HT-29 (cell line): Measurements from ENCODE around the gene ACOT11. TPM values are rescaled to one million over a fixed set of nuclear protein-coding genes. Genes with fewer than 3 reads are reported as not detected.

Experiments
- DNase-seq: peaks from one replicate; pipeline ENCODE4 v3.0.0-alpha.2; 2015; ENCODE audit warnings: low spot score
- total RNA-seq: library from RNA; depleted of rRNA; stranded (reverse); fragments of >200 nt; shearing (Covaris generic); gene quantifications from 2 replicates; pipeline ENCODE4 v1.2.3, GENCODE V29; 2014

The ACOT11 gene
- total RNA-seq, 1 experiment from 2014 or later: 24.4 TPM

DNA sequence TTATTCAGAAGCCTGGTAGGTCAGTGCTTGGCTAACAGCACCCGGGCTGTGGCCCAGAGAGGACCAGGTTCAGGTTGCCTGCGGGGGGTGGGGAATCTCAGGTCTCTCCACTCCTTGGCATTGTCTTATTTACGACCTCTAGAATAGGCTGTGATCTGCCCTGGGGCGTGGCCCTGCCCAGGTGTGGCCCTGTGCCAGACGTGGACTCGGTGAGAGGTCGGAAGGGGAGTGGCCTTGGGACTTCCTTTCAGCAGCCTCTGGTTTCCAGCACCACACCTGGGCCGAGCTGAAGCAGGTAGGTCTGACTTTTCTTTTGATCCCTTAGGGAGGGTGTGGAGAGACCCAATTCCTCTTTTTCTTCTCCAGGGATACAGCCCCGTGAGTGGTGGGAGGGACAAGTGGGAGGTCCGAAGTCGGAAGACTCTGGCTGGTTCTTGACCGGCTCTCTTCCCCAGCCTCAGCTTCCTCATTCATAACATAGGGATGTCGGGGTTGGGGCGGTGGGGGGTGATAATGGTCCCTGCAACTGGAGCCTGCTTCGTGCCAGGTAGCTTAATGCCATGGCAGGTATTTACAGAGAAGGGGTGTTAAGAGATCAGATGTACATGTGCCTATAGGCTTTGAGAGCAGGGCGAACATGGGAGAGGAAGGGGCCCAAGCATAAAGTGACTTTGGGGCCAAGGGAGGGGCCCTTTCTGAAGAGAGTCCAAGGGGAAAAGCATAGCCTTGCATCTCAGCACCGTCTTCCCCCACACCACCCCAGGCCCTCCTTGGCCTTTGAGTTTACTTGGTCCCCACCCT lies 16.5 kb downstream of the ACOT11 start:
- DNase-seq: peak; percentile 94

DNA sequence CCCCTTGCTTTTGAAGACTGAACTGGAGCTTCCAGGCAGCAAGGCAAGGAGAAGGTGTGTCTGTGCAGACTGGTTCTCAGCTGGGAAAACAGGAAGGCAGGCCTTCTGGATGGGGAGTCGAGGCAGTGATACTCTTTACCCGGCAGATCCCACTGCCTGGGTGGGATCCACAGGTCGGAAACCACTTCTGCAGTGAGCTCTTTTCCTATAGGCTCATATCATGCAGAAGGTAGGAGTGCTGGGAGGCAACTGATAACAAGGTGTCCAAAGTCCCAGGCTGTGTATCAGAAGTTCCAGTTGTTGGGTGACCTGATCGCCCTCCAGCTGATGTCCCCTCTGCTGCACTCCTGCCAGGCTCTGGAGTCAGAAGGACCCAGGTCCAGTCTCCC lies 17.1 kb downstream of the ACOT11 start:
- DNase-seq: no peak

DNA sequence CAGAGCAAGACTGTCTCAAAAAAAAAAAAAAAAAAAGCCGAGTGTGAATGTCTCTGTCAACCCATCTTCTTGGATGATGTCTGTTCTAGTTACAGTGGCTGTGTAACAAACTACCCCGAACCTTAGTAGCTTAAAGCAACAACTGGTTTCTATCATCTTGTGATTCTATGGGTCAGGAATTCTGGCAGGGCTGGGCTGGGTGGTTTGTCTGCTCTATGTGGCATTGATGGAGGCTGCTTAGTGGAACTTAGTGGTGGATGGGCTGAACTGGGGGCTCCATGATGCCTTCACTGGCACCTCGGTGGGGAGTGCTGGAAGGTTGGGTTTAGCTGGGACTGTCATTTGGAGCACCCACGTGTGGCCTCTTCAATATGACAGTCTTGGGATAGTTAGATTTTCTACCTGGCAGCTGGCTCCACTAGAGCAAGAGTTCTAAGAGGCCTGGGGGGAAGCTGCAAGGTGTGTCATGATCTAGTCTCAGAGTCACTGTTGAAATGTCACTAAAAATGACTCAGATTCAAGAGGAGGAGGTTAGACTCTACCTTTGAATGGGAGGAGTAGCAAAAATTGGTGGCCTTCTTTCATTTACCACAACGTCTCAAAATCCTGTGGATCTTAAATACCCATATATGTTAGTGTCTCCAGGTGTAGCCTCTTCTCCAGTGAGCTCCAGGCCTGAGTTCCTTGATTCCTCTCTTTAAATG lies 18.6 kb downstream of the ACOT11 start:
- no peak for DNase-seq

GRCh38 chr1:54567961-54568360 lies 19.9 kb downstream of the ACOT11 start:
- no peak for DNase-seq

DNA sequence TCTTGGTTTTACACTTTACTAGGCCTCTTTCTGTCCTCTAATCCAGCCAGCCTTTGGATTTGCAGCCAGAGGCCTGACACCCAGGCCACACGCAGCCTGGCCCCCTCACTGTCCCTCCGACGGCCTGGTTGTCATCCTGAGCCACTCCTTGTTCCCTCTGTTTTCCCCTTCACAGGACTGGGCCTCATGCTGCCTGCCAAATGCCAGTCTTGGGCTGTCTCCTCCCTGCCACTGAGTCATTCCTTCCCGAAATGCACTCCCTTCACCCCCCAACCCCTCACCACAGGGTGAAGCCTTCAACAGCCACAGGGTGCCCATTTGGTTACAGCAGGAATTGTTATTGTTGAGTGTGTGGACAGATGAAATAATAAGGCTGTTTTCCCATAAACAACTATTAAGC lies 21.3 kb downstream of the ACOT11 start:
- DNase-seq: no peak

- no peak for DNase-seq
These were observed 22.1 kb downstream of the ACOT11 start for GRCh38 chr1:54570161-54570560.

GRCh38 chr1:54571326-54571725 lies 23.3 kb downstream of the ACOT11 start:
- no peak for DNase-seq

DNA sequence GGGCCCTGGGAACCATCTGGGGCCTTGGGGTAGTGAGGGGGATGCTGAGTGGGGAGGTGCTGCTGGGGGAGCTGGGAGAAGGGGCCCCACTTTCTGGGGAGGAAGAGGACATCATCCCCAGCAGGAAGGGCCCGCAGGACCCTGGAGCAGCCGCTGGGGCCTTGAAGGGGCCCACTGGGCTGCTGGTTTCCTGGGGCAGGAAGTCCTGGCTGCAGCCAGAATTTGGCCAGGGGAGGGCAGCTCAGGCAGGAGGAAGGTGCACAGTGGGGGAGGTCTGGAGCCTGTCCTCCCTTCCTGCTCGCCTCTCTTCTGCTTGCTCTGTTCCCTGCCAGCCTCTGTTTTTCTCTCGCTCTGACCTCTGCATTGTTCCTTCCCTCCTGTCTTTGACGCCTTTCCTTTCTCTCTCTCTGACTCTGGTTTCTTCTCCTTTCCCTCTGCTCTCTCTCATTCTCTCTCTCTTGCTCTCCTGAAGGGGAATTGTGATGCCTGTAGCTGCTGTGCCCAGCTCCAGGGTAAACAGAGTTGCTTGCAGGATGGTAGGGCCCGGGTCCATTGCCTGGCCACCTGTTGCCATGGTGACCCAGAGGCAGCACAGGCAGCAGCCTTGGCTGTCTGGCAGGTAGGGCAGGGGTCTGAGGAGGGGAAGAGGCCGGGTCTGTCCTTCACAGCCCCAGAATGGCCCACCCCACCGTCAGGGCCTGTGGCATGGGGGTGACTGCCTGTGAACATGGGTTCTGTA lies 23.9 kb downstream of the ACOT11 start:
- no peak for DNase-seq

- DNase-seq: no peak
These were observed 24.5 kb downstream of the ACOT11 start for GRCh38 chr1:54572542-54572850.

GRCh38 chr1:54574158-54574778 lies 26.2 kb downstream of the ACOT11 start:
- DNase-seq: no peak

GRCh38 chr1:54575161-54575560 lies 27.1 kb downstream of the ACOT11 start:
- DNase-seq: no peak

DNA sequence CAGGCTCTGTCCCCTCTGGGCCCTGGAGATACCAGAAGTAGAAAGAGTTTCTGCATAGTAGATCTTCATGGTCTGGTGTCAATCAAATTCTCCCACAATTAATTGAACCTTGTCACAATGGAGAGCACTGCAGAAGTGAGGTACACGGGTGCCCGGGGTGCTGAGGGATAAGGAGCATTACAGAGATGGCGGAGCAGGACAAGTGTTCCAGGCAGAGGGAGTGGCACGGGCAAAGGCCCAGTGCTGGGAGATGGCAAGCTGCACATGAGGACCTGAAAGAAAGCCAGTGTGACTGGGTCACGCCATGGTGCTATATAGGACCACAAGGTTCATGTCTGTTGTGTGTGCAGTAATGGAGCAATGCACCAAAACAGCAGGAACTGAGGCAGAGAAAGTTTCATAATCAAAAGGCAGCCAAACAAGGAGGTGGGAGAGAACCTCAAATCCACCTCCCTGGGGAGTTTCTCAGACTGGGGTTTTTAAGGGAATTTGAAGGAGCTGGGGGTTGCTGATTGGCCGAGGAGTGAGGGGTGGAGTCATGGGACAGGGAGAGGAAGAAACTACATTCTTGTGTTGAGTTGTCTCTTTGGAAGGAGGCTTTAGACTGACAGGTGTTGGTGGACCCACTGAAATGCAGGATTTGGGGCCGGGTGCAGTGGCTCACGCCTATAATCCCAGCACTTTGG lies 27.7 kb downstream of the ACOT11 start:
- no peak for DNase-seq

DNA sequence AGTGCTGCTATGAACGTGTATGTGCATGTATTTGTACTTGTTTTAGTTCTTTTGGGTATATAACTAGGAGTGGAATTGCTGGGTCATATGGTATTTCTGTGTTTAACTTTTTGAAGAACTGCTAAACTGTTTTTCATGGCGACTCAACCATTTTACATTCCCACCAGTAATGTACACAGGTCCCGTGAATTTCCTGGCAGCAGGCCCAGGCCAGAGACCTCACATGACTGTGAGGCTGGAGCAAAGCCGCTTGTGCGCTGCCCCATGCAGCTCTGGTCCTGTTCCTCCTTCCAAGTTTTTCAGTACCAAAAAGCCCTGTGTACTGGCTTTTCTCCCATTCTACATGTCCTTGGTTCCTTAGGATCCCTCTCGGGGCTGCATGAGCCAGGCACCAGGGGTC lies 29.6 kb downstream of the ACOT11 start:
- peak; percentile 13 for DNase-seq

DNA sequence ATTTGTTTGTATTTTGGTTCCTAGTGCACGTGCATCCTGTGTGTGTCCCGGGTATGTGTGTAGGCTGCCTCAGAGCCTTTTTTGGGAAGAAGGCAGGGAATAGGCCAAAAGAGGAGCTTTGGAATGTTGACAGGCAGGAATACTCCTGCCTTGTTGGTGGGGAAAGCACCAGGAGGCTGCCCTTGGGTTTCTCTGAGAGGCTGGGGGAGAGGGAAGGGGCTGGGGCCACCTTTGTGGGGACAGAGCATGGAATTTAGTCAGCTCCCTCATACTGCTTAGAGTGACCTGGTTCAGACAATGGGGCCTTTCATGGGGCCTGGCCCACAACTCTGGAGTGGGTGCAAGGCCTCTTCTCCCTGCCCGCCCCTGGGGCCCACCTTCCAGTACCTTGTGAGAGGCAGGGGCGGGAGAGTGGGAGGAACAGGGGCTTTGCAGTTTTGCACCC lies 31.3 kb downstream of the ACOT11 start:
- DNase-seq: no peak

DNA sequence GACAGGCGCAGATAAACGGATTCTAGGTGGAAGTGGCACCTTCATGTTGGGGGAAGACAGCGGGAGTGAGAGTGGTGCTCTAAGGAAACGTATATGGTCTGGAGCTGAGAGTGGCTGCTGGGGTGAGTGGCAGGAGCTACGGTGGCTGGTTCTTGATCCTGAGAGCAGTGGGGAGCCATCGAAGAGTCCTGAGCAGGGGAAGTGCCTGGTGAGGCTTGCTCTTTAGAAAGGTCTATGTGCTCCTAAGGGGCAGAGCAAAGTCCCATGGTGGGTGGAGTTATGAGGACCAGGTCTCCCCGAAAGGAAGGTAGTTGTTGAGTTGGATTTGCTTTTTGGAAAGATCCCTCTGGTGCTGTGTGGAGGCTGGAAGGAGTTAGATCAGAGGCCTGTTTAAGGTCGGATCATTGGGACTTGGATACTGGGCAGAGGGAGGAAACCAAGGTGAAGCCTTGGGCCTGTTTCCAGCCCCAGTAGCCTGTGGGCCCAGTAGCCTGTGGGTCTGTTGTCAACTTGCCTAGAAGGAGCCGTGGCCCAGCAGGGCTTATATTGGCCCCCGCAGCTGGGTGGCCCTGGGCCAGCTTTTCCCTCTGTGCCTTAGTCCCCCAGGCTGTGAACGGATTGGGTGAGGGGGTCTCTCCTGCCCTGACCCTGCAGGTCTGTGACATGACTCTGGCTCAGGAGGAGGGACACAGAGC lies 33.0 kb downstream of the ACOT11 start:
- no peak for DNase-seq

DNA sequence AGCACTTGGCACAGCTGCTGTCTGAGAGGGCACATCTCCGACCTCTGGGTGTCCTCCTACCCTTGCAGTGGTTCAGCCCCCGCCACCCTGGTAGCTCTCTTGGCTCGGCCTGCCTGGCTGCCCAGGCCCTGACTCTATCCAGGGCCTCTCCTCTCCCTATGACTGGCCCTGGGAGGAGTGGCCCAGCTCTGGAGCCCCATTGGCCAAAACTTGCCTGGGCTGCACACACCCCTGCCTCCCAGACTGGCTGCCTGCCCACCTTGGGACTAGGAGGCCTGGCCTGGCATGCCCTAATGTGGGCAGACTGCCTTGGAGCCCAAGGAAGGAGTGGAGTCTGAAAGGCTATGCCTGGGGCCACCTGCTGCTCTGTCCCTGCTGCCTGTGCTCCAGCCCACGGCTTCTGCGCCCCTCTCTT lies 33.6 kb downstream of the ACOT11 start:
- DNase-seq: peak; percentile 25

DNA sequence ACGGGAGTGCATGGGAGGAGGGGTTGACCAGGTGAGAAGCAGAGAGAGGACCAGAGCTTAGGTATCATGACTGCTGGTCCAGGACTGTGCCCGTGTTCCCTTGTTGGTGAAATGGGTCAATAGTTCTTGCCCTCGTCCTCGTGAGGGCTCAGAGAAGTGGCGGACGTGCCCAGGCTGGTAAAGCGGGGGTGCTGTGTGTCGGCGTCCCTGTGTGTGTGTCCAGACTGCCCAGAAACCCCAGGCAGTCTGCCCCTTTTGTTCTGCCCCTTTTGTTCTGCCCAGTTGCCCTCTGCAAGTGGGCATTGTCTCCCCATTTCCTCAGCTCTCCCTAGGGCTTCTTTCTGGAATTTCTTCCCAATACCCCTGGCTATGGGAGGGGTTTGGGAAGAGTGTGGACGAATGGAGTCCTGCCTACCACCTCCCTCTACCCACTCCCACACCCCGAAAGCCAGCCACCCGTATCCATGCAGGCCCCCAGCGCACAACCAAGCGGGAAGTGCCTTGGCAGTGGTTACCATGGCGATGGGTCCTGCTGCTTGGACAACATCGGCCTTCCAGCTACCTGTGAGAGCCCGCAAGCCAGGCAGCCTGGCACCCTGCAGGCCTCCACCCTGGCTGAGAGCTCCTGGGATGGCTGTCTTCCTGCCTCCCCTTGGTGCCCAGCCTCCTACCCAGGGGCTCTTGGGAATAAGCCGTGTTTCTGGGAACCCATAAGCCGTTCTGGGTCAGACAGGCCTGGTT lies 34.7 kb downstream of the ACOT11 start:
- peak; percentile 22 for DNase-seq

DNA sequence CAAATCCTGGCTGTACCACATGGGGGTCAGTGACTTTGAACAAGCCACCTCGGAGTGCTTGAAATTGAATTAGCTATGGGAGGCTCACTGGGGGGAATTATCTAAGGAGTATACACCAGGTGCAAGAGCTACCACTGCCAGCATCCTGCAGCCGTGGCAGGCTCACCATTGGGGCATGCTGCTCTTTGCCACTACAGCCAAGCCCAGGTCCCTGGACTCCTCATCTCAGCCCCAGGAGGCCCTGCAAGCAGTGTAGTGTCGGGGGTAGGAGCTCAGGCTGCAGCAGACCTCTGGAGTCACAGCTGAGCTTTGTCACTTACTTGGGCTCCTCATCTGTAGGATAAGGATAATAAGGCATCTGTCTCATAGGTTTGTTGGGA lies 35.3 kb downstream of the ACOT11 start:
- DNase-seq: no peak

DNA sequence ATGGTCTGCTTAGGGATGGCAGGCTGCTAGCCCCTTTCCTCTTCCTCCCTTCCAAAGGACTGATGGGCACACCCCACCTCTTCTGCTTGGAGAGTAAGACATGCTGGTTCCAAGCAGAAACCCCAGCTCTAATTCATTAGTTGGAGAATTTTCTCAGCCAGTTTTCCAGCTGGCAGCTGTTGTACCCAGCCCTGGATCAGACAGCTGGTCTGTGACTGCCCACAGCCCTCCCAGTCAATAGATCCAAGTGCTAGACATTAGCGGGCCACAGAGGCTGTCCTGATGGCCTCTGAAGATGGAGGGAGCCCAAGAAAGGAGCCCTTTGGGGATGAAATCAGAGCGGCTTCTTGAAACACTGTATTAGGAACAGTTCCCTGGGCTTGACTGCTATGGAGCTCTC lies 35.8 kb downstream of the ACOT11 start:
- no peak for DNase-seq

GRCh38 chr1:54584575-54584974 lies 36.5 kb downstream of the ACOT11 start:
- DNase-seq: no peak
